LHCN-M2 (cell line): ENCODE data around the gene EXOC3L4. TPM values are rescaled to one million over a fixed set of nuclear protein-coding genes. Genes with fewer than 3 reads are reported as not detected.

Experiments used
- DNase-seq: peaks from one replicate; pipeline ENCODE4 v3.0.0-alpha.2; 2012; ENCODE audit warnings: low read depth
- total RNA-seq: library from RNA; depleted of rRNA; stranded (reverse); fragments of >200 nt; gene quantifications from 2 replicates; pipeline ENCODE4 v1.2.3, GENCODE V29; 2014

Gene EXOC3L4
- total RNA-seq, 1 experiment from 2014 or later, result 0.40 TPM

GRCh38 chr14:103132381-103133209 is 38.1 kb downstream of the EXOC3L4 start:
- no peak for DNase-seq

DNA sequence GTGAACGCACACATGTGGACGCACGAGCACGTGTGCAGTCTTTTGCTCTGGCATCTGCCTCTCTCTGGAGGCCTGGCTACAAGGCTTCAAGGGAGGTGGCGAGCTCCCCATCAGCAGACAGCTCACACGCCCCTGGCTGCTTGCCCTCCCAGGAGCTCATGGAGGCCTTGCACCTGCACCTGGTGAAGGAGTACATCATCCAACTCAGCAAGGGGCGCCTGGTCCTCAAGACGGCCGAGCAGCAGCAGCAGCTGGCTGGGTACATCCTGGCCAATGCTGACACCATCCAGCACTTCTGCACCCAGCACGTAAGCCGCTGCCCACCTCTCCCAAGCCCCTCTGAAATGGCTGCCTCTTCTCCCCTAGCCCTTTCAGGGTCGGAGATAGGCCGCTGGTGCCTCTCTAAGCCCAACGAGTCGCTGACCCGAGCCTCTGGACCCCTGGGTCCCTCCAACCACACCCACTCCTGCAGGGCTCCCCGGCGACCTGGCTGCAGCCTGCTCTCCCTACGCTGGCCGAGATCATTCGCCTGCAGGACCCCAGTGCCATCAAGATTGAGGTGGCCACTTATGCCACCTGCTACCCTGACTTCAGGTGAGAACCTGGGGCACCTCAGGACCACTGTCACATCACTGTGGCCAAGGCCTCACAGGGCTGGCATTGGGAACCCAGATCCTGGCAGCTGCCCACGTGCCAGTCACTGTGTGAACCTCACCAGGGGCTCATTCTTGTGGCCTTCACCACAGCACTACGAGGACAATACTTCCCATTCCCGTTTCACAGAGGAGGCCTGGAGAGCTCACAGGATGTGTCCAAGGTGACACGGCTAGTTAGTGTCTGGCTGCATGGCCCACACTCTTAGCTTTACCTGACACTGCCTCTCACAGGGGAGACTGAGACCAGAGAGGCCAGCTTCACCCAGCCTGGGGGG is 39.0 kb downstream of the EXOC3L4 start:
- DNase-seq, result no peak

DNA sequence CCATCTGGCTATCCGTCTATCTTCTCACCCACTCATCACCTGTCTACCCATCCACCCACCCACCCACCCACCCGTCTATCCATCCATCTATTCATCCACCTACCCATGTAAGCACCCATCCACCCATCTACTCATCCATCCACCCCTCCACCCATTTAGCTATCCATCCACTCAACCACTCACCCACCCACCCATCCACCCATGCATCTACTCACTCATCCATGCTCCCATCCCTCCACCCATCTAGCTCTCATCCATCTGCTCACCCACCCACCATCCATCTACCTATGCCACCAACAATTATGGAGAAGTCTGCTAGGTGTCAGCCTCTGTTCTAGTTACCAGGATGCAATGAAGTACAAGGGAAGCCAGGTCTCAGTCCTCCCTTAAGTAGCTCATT is 39.9 kb downstream of the EXOC3L4 start:
- no peak for DNase-seq

DNA sequence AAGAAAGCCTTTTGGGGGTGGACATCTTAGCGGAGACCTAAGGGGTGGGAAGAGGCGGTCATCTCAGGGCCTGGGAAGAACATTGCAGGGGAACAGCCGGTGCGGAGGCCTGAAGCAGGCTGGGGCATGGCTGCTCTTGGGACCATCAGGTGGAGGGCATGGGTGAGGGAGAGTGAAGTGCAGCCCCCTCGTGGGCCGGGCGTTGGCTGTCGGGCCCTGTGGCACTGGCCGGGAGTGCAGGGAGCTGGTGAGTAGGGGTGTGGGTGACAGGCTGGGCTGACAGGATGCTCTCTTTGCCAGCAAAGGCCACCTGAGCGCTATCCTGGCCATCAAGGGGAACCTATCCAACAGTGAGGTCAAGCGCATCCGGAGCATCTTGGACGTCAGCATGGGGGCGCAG is 40.4 kb downstream of the EXOC3L4 start:
- no peak for DNase-seq

DNA sequence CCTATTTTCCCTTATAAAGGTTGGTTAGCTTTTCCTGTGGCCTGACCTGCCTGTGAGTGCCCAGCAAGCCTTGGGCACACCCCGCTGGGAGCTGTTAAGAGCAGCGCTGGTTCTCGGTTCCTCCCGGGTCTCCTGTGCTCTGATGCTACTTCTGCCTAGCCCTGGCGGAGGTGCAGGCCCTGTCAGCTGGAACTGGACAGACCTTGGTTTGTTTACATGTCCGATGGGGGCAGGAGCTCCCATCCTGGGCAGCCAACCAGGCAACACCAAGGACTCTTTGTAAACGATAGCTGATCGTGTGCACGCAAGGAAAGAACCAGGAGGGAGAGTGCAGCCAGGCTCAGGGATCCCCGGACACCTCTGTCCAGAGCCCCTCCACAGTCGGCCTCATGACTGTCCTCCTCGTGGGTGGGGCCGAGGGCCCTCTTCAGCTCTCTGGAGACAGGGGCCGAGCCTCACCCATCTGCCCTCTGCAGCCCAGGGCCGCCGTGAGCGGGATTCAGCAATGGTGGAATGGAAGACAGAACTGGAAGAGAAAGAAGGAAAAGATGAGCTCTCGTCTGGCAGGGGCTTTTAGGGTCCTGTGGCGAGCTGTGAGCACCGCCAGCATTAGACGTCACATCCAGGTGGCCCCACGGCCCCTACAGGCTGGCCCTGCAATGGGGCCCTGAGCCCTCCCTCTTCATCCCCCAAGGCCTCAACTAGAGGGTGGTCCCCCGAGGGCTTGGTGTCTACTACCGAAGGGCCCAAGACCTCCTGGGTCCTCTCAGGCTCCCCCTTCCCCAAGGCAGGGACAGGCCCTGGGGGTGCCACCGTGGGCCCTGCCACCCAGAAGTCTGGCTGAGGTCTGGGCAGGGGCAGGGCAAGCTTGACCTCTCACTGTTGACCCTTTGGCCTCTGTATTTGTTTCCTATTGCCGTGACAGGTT is 41.1 kb downstream of the EXOC3L4 start:
- no peak for DNase-seq

GRCh38 chr14:103136388-103137271 is 42.1 kb downstream of the EXOC3L4 start:
- DNase-seq, result peak; percentile 70

DNA sequence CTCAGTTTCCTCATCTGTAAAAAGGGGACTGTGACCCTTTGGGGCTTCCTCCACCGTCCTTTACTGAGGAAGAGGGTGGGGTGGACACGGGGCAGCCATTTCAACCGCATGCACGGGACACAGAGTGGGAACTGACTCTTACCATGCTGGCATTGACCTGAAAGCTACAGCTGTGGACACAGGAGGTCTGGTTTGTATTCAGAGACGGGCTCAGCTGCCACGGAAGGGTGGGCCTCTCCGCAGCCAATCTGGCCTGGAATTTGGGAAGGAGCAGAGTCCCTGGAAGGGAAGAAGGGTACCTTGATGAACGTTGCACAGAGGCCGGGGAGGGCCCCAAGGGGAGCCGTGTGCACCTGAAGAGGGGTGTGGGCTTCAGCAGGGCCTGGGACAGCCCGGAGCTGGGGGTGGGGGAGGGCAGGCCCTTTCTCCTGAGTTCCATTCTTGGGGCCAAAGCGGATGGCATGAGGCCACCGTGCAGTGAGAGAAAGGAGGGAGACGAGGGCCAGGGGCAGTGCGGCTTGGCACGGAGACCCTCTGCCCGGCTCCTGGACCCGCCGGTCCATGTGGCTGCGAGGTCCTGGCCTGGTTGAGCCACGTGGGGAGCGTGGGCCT is 43.3 kb downstream of the EXOC3L4 start:
- no peak for DNase-seq

GRCh38 chr14:103138301-103139131 is 44.0 kb downstream of the EXOC3L4 start:
- DNase-seq, result no peak

DNA sequence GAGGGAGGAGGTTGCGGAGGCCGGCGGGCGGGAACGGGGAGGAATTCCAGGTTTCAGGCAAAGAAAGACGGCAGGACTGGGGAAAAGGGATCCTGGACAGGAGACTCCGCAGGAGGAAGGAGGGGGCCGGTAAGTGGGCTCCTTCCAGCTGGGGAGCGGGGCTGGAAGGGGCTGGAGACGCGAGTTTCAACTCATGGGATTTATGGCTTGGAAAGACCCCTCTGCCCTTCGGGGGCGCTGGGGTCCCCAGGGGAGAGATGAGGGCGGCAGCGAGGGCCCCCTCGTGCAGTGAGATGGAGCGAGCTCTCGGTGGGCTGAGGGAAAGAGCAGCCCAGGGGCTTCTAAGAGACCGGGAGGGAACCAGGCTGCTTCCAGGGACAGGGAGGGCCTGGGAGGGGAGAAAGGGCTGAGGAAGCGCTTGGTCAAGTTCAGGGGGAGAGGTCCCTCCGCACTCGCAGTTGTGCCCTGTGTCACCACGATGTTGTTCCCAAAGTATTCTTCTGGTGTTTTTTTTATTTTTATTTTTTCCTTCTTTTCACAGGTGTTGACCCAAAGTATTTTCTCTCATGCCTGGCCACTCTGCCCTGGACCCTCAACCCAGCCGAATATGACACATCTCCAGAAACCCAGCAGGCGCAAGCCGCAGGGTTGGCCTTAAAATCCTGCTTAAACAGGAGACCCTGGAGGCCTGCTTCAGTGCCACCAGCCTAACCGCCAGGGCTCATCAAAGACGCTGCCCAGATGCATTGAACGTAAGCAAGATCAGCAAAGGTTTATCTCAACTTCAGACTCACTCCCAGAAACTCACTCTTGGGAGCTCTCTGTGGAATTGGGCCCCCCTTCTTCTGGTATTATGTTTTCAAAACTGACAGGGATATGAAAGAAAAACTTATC is 44.9 kb downstream of the EXOC3L4 start:
- DNase-seq, result no peak

DNA sequence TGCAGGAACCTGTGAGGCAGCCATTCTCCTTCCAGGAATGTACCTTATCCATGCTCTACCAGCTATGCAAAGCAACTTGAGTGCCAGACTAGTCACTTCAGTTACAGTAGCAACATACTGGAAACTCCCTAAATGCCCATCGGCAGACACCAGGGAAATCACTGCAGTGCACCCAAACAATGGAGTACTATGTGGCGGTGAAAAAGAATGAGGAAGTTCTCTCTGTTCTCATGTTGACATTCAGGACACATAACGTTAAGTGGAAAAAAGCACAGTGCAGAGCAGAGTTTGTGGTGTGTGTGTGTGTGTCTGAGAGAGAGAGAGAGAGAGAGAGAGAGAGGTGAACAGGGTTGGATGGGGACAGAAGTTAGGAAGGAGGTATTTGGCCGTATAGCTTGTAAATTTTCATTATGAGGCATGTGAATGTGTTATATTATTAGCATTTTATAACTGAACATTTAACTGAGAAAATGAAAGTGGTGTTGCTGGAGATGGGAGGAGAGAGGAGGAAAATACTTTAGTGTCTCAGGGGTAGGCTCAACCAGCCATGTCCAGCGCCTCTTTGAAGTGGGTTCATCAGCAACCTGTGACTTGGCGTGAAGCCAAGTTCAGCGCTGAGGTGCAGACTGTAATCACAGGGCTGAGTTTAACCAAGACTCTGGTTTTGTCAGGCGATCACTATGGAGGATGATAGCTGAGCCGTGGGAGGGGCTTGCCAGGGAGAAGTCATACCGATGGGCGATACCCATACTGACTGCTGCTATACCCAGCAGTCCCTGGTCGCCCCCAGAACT is 46.0 kb downstream of the EXOC3L4 start:
- no peak for DNase-seq

- DNase-seq, result peak; percentile 45
Measured at GRCh38 chr14:103141117-103141796, 46.7 kb downstream of the EXOC3L4 start.

DNA sequence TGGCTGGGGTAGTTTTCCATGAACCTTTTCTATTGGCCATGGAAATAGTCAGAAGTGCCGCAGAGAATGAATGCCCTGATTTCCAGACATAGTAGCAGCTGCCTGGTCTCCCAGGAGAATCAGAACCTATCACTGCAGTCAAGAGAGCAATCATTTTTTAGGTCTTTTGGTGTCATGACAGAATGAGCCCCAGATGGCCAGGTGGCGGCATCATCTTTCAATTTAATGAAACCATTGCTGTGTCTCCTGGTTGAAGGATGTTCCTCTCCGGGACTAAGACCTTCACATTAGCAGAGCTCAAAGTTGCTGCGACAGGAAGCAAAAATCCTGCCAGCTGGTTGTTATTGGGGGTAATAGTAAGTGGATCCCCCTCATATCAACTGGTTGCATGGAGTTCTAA is 47.5 kb downstream of the EXOC3L4 start:
- DNase-seq, result no peak

- DNase-seq, result no peak
Measured at GRCh38 chr14:103142721-103143302, 48.3 kb downstream of the EXOC3L4 start.

DNA sequence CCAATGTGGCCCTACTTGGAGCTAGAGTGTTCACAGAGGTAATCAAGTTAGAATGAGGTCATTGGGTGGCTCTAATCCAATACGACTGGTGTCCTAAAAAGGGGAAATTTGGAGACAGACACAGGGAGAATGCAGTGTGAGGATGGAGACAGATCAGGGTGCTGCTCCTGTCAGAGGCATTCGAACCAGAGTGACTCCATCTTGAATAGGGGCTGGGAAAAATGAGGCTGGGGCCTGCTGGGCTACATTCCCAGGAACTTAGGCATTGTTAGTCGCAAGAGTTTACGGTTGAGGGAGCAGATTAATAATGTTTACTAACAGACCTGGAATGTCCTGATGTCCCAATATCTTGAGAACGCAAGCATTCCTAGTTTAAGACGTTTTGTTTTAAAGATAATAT is 49.0 kb downstream of the EXOC3L4 start:
- no peak for DNase-seq

DNA sequence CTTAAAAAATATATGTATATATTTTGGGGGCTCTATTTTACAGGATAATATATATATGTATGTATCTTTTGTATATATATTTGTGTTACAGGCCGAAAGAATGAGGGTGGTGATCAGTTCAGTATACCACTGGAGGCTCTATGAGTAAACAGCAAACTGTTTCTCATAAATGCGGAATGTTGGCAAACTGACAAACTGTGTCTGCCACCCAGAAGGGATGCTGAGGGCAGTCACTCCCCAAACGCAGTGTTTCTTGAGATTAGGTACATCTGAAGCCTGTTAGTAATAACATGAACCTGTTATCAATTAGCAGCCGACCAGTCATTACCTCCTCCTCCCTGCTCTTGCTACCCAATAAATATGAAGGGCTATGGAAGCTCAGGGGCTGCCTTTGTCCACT is 49.6 kb downstream of the EXOC3L4 start:
- DNase-seq, result peak; percentile 64

DNA sequence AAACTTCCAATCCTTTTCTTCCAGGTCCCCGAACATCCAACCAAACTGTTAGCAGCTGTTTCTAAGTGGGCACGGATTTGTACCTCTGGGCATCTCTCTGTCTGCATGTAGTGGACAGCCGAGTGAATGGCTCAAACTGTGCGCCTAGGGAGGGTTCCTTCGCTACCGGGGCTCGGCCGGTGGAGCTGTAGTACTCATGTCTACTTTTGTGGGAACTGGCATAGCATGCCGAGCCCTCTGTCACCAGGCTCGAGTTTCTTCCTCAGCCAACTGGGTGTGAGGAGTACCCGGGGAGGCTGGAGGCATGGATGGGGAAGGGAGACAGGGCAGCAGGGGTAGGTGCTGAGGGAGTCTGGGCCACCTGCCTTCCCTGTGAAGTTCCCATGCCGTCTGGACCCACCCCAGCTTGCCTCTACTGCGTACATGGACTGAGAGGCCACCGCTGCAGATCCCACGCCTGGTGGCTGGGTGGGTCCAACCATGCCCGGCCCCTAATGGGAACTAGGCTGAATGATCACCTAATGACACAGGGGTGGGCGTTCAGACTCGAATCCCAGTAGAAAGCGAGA is 51.7 kb downstream of the EXOC3L4 start:
- DNase-seq, result no peak
